ENCODE results near the gene TADA2A.

TADA2A gene

GRCh38 chr17:37406635-37407461, at the start of gene TADA2A, which contains the start of gene ACACA:
TSS of gene TADA2A (plus strand) at chr17:37406886. CDS start at chr17:37411366, 4,480 bp downstream.
TSS of gene ACACA (minus strand) at chr17:37406836. CDS start at chr17:37406299, 537 bp downstream.
- TF ChIP-seq GATA3 (IDR thresholded peaks at IDR 0.05; ENCODE audit: low read depth, low read length) (no peak), GATA2 (IDR thresholded peaks at IDR 0.05; ENCODE audit: low read depth, low read length) (no peak)

GRCh38 chr17:37358098-37358829, 48.4 kb upstream of the TADA2A start:
- TF ChIP-seq GATA2 (IDR thresholded peaks at IDR 0.05; ENCODE audit: low read depth, low read length) = no peak
- no peak for TF ChIP-seq GATA3 (IDR thresholded peaks at IDR 0.05; ENCODE audit: low read depth, low read length)

GRCh38 chr17:37358830-37359681, 47.6 kb upstream of the TADA2A start:
- TF ChIP-seq GATA2 (IDR thresholded peaks at IDR 0.05; ENCODE audit: low read depth, low read length) (no peak), GATA3 (IDR thresholded peaks at IDR 0.05; ENCODE audit: low read depth, low read length) (no peak)

- TF ChIP-seq GATA3 (IDR thresholded peaks at IDR 0.05; ENCODE audit: low read depth, low read length) (no peak), GATA2 (IDR thresholded peaks at IDR 0.05; ENCODE audit: low read depth, low read length) (no peak)
Observed at GRCh38 chr17:37359682-37360188, 47.0 kb upstream of the TADA2A start.

GRCh38 chr17:37360632-37361031, 46.1 kb upstream of the TADA2A start:
- TF ChIP-seq GATA2 (IDR thresholded peaks at IDR 0.05; ENCODE audit: low read depth, low read length) (no peak), GATA3 (IDR thresholded peaks at IDR 0.05; ENCODE audit: low read depth, low read length) (no peak)

- no peak for TF ChIP-seq GATA2 (IDR thresholded peaks at IDR 0.05; ENCODE audit: low read depth, low read length)
- TF ChIP-seq GATA3 (IDR thresholded peaks at IDR 0.05; ENCODE audit: low read depth, low read length) = no peak
Observed at GRCh38 chr17:37361543-37361942, 45.1 kb upstream of the TADA2A start.

- TF ChIP-seq GATA2 (IDR thresholded peaks at IDR 0.05; ENCODE audit: low read depth, low read length) = no peak
- TF ChIP-seq GATA3 (IDR thresholded peaks at IDR 0.05; ENCODE audit: low read depth, low read length) = no peak
Observed at GRCh38 chr17:37365589-37365988, 41.1 kb upstream of the TADA2A start.

GRCh38 chr17:37368577-37368976, 38.1 kb upstream of the TADA2A start:
- TF ChIP-seq GATA2 (IDR thresholded peaks at IDR 0.05; ENCODE audit: low read depth, low read length) (no peak), GATA3 (IDR thresholded peaks at IDR 0.05; ENCODE audit: low read depth, low read length) (no peak)

GRCh38 chr17:37373530-37374159, 33.0 kb upstream of the TADA2A start:
- TF ChIP-seq GATA3 (IDR thresholded peaks at IDR 0.05; ENCODE audit: low read depth, low read length) (no peak), GATA2 (IDR thresholded peaks at IDR 0.05; ENCODE audit: low read depth, low read length) (no peak)

- TF ChIP-seq GATA2 (IDR thresholded peaks at IDR 0.05; ENCODE audit: low read depth, low read length) (no peak), GATA3 (IDR thresholded peaks at IDR 0.05; ENCODE audit: low read depth, low read length) (no peak)
Observed at GRCh38 chr17:37375706-37376105, 31.0 kb upstream of the TADA2A start, which contains the start of gene C17orf78. TSS of gene C17orf78 (plus strand) at chr17:37375985. CDS start at chr17:37376093, 108 bp downstream.

GRCh38 chr17:37382056-37382455, 24.6 kb upstream of the TADA2A start:
- no peak for TF ChIP-seq GATA3 (IDR thresholded peaks at IDR 0.05; ENCODE audit: low read depth, low read length)
- no peak for TF ChIP-seq GATA2 (IDR thresholded peaks at IDR 0.05; ENCODE audit: low read depth, low read length)

- TF ChIP-seq GATA3 (IDR thresholded peaks at IDR 0.05; ENCODE audit: low read depth, low read length) (no peak), GATA2 (IDR thresholded peaks at IDR 0.05; ENCODE audit: low read depth, low read length) (no peak)
Observed at GRCh38 chr17:37384560-37385149, 22.0 kb upstream of the TADA2A start.
